ENCODE data around the gene DNAL1. TPM values are rescaled to one million over a fixed set of nuclear protein-coding genes. Genes with fewer than 3 reads are reported as not detected.

DNAL1 gene
- total and polyA plus RNA-seq, 3 experiments from 2014 or later = 5.8 to 10.9 (median 8.1) TPM

GRCh38 chr14:73666583-73666982 lies 21.8 kb downstream of the DNAL1 start:
- Histone ChIP-seq H3K36me3 (ENCODE audit: insufficient read depth, low read length) (no peaks in the 10 kb centered on the region), H3K27ac (ENCODE audit: low read depth, low read length) (no peak overlapping the region), H3K4me1 (ENCODE audit: insufficient read depth, low read length) (no peaks in the 10 kb centered on the region), H3K4me3 (ENCODE audit: low read length) (no peak overlapping the region), H3K9me3 (ENCODE audit: low read length) (no peaks in the 10 kb centered on the region), H3K27me3 (ENCODE audit: insufficient read depth, low read length, poor library complexity, severe bottlenecking) (no peaks in the 10 kb centered on the region)
- H3K27ac Mint-ChIP-seq = no peak overlapping the region
- no peaks in the 10 kb centered on the region for H3K27me3 Mint-ChIP-seq
- ChIA-PET CTCF (no interaction called here), POLR2A (interaction anchor here (0.5 kb wide), 1 partner anchor 24 kb away, joined by 3 read pairs; no protein-coding TSS in a partner anchor)
- no peaks in the 10 kb centered on the region for H3K4me1 Mint-ChIP-seq
- peaks cover 6 to 14% (median 7%) of the 10 kb centered on the region in 3 donors for H3K36me3 Mint-ChIP-seq
- H3K9me3 Mint-ChIP-seq = no peaks in the 10 kb centered on the region
- DNase-seq = no peak
- H3K4me3 Mint-ChIP-seq = no peak overlapping the region

- Histone ChIP-seq H3K4me1 (ENCODE audit: insufficient read depth, low read length) (no peaks in the 10 kb centered on the region), H3K9me3 (ENCODE audit: low read length) (no peaks in the 10 kb centered on the region), H3K27ac (ENCODE audit: low read depth, low read length) (no peak overlapping the region), H3K36me3 (ENCODE audit: insufficient read depth, low read length) (no peaks in the 10 kb centered on the region), H3K27me3 (ENCODE audit: insufficient read depth, low read length, poor library complexity, severe bottlenecking) (no peaks in the 10 kb centered on the region), H3K4me3 (ENCODE audit: low read length) (no peak overlapping the region)
- ChIA-PET POLR2A (no interaction called here), CTCF (no interaction called here)
- Mint-ChIP-seq H3K36me3 (peaks cover 0 to 11% (median 5%) of the 10 kb centered on the region in 3 donors), H3K9me3 (no peaks in the 10 kb centered on the region), H3K27me3 (no peaks in the 10 kb centered on the region), H3K4me1 (no peaks in the 10 kb centered on the region), H3K27ac (peak overlapping the region in 1 of 8 donors; percentile 17), H3K4me3 (no peak overlapping the region)
- DNase-seq = no peak
Observed at GRCh38 chr14:73667854-73668253, 23.1 kb downstream of the DNAL1 start.

GRCh38 chr14:73674986-73675385 lies 30.2 kb downstream of the DNAL1 start:
- Histone ChIP-seq H3K36me3 (ENCODE audit: insufficient read depth, low read length) (no peaks in the 10 kb centered on the region), H3K9me3 (ENCODE audit: low read length) (no peaks in the 10 kb centered on the region), H3K27me3 (ENCODE audit: insufficient read depth, low read length, poor library complexity, severe bottlenecking) (no peaks in the 10 kb centered on the region), H3K4me3 (ENCODE audit: low read length) (no peak overlapping the region), H3K4me1 (ENCODE audit: insufficient read depth, low read length) (no peaks in the 10 kb centered on the region), H3K27ac (ENCODE audit: low read depth, low read length) (no peak overlapping the region)
- Mint-ChIP-seq H3K27ac (no peak overlapping the region), H3K4me3 (no peak overlapping the region), H3K36me3 (peaks cover 0 to 11% (median 0%) of the 10 kb centered on the region in 3 donors), H3K27me3 (no peaks in the 10 kb centered on the region), H3K9me3 (no peaks in the 10 kb centered on the region), H3K4me1 (no peaks in the 10 kb centered on the region)
- ChIA-PET CTCF (interaction anchor here (1.2 kb wide), 1 partner anchor 11 kb away, joined by 3 read pairs; no protein-coding TSS in a partner anchor), POLR2A (no interaction called here)
- DNase-seq = no peak

GRCh38 chr14:73678698-73679097 lies 33.9 kb downstream of the DNAL1 start:
- Mint-ChIP-seq H3K4me3 (no peak overlapping the region), H3K27ac (no peak overlapping the region), H3K9me3 (no peaks in the 10 kb centered on the region), H3K36me3 (peaks cover 0 to 9% (median 0%) of the 10 kb centered on the region in 3 donors), H3K4me1 (no peaks in the 10 kb centered on the region), H3K27me3 (no peaks in the 10 kb centered on the region)
- ChIA-PET CTCF (no interaction called here), POLR2A (no interaction called here)
- no peaks in the 10 kb centered on the region for H3K9me3 ChIP-seq (ENCODE audit: low read length)
- no peak overlapping the region for H3K4me3 ChIP-seq (ENCODE audit: low read length)
- H3K27me3 ChIP-seq (ENCODE audit: insufficient read depth, low read length, poor library complexity, severe bottlenecking) = no peaks in the 10 kb centered on the region
- no peaks in the 10 kb centered on the region for H3K4me1 ChIP-seq (ENCODE audit: insufficient read depth, low read length)
- no peak for DNase-seq
- H3K36me3 ChIP-seq (ENCODE audit: insufficient read depth, low read length) = no peaks in the 10 kb centered on the region
- H3K27ac ChIP-seq (ENCODE audit: low read depth, low read length) = no peak overlapping the region

- ChIA-PET POLR2A (interaction anchor here (0.6 kb wide), 1 partner anchor 346 kb away, joined by 3 read pairs; no protein-coding TSS in a partner anchor), CTCF (no interaction called here)
- no peaks in the 10 kb centered on the region for H3K4me1 Mint-ChIP-seq
- H3K27ac ChIP-seq (ENCODE audit: low read depth, low read length) = no peak overlapping the region
- no peaks in the 10 kb centered on the region for H3K9me3 ChIP-seq (ENCODE audit: low read length)
- no peaks in the 10 kb centered on the region for H3K27me3 ChIP-seq (ENCODE audit: insufficient read depth, low read length, poor library complexity, severe bottlenecking)
- H3K27me3 Mint-ChIP-seq = no peaks in the 10 kb centered on the region
- H3K27ac Mint-ChIP-seq = no peak overlapping the region
- no peaks in the 10 kb centered on the region for H3K36me3 ChIP-seq (ENCODE audit: insufficient read depth, low read length)
- H3K4me3 ChIP-seq (ENCODE audit: low read length) = no peak overlapping the region
- DNase-seq = no peak
- H3K9me3 Mint-ChIP-seq = no peaks in the 10 kb centered on the region
- no peaks in the 10 kb centered on the region for H3K4me1 ChIP-seq (ENCODE audit: insufficient read depth, low read length)
- peaks cover 4 to 9% (median 8%) of the 10 kb centered on the region in 3 donors for H3K36me3 Mint-ChIP-seq
- H3K4me3 Mint-ChIP-seq = peak overlapping the region in 1 of 7 donors; percentile 23
Observed at GRCh38 chr14:73680821-73681220, 36.0 kb downstream of the DNAL1 start.

- no peak overlapping the region for H3K27ac ChIP-seq (ENCODE audit: low read depth, low read length)
- H3K27me3 ChIP-seq (ENCODE audit: insufficient read depth, low read length, poor library complexity, severe bottlenecking) = no peaks in the 10 kb centered on the region
- H3K36me3 ChIP-seq (ENCODE audit: insufficient read depth, low read length) = no peaks in the 10 kb centered on the region
- ChIA-PET CTCF (no interaction called here), POLR2A (no interaction called here)
- no peak for DNase-seq
- Mint-ChIP-seq H3K4me3 (no peak overlapping the region), H3K27ac (no peak overlapping the region), H3K9me3 (no peaks in the 10 kb centered on the region), H3K27me3 (no peaks in the 10 kb centered on the region), H3K36me3 (peaks cover 4 to 13% (median 9%) of the 10 kb centered on the region in 3 donors), H3K4me1 (no peaks in the 10 kb centered on the region)
- no peaks in the 10 kb centered on the region for H3K9me3 ChIP-seq (ENCODE audit: low read length)
- no peaks in the 10 kb centered on the region for H3K4me1 ChIP-seq (ENCODE audit: insufficient read depth, low read length)
- no peak overlapping the region for H3K4me3 ChIP-seq (ENCODE audit: low read length)
Observed at GRCh38 chr14:73684627-73685026, 39.8 kb downstream of the DNAL1 start.

- Mint-ChIP-seq H3K27me3 (no peaks in the 10 kb centered on the region), H3K36me3 (peaks cover 4 to 13% (median 9%) of the 10 kb centered on the region in 3 donors), H3K9me3 (no peaks in the 10 kb centered on the region), H3K27ac (peak overlapping the region in 1 of 8 donors; percentile 58), H3K4me1 (no peaks in the 10 kb centered on the region), H3K4me3 (no peak overlapping the region)
- CTCF ChIA-PET = interaction anchor here (1.3 kb wide), 1 partner anchor 10 kb away, joined by 3 read pairs; no protein-coding TSS in a partner anchor
- Histone ChIP-seq H3K9me3 (ENCODE audit: low read length) (no peaks in the 10 kb centered on the region), H3K36me3 (ENCODE audit: insufficient read depth, low read length) (no peaks in the 10 kb centered on the region), H3K4me1 (ENCODE audit: insufficient read depth, low read length) (no peaks in the 10 kb centered on the region), H3K4me3 (ENCODE audit: low read length) (no peak overlapping the region), H3K27me3 (ENCODE audit: insufficient read depth, low read length, poor library complexity, severe bottlenecking) (no peaks in the 10 kb centered on the region), H3K27ac (ENCODE audit: low read depth, low read length) (no peak overlapping the region)
- POLR2A ChIA-PET = no interaction called here
- no peak for DNase-seq
Observed at GRCh38 chr14:73685328-73685727, 40.5 kb downstream of the DNAL1 start.

GRCh38 chr14:73686901-73687300 lies 42.1 kb downstream of the DNAL1 start:
- Mint-ChIP-seq H3K4me3 (no peak overlapping the region), H3K4me1 (no peaks in the 10 kb centered on the region), H3K27me3 (no peaks in the 10 kb centered on the region), H3K36me3 (peaks cover 5 to 20% (median 9%) of the 10 kb centered on the region in 3 donors), H3K9me3 (no peaks in the 10 kb centered on the region), H3K27ac (peak overlapping the region in 1 of 8 donors; percentile 16)
- CTCF ChIA-PET = no interaction called here
- no peak overlapping the region for H3K27ac ChIP-seq (ENCODE audit: low read depth, low read length)
- H3K4me1 ChIP-seq (ENCODE audit: insufficient read depth, low read length) = no peaks in the 10 kb centered on the region
- H3K4me3 ChIP-seq (ENCODE audit: low read length) = no peak overlapping the region
- no peaks in the 10 kb centered on the region for H3K27me3 ChIP-seq (ENCODE audit: insufficient read depth, low read length, poor library complexity, severe bottlenecking)
- POLR2A ChIA-PET = no interaction called here
- no peak for DNase-seq
- H3K36me3 ChIP-seq (ENCODE audit: insufficient read depth, low read length) = no peaks in the 10 kb centered on the region
- H3K9me3 ChIP-seq (ENCODE audit: low read length) = no peaks in the 10 kb centered on the region
